Astrocyte of the cerebellum (primary cell): ENCODE measurements around the gene CDH24.
A peak's percentile ranks its signal among the peaks of the same experiment; 100 is the strongest.

ENCODE experiments used
- DNase-seq: peaks from one replicate; pipeline ENCODE4 v3.0.0-alpha.2; 2011; ENCODE audit warnings: low read depth
- H3K4me3 ChIP-seq: 2 replicates; pipeline ENCODE4 v1.5.1; 2011; ENCODE audit warnings: mild to moderate bottlenecking, low read depth, low read length, moderate library complexity
- CTCF ChIP-seq: IDR thresholded peaks from 2 replicates; pipeline ENCODE4 v1.5.1; 2012; ENCODE audit warnings: low read length, low read depth, moderate library complexity, mild to moderate bottlenecking; ENCODE audit errors: missing control alignments
- in situ Hi-C: cut with HindIII; loops from 2 replicates; pipeline ENCODE4 v1.10.0; 2017; ENCODE audit warnings: low sequenced_read_pairs

CDH24 gene

DNA sequence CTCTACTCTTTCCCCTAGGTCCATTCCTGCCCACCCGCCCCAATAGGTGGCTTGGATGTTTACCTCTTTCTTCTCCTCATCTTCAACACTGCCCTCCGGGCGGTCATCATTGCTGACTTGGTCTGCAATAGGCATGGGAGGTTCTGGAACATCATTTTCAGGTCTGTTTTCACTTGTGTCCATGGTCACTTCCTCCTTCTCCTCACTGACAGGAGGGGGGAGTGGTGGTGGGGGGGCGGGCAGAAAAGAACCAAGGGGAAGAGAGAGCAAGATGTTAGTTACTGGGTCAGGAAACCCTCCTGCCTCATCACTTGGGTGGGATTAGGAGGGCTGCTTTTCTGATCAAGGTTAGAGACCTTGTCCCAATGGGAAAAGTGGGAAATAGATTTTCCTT lies 12.1 kb upstream of the CDH24 start:
- DNase-seq: no peak
- peak overlapping the region; percentile 98 for H3K4me3 ChIP-seq
- no peak for TF ChIP-seq CTCF
- in situ Hi-C loops: no loop called here

DNA sequence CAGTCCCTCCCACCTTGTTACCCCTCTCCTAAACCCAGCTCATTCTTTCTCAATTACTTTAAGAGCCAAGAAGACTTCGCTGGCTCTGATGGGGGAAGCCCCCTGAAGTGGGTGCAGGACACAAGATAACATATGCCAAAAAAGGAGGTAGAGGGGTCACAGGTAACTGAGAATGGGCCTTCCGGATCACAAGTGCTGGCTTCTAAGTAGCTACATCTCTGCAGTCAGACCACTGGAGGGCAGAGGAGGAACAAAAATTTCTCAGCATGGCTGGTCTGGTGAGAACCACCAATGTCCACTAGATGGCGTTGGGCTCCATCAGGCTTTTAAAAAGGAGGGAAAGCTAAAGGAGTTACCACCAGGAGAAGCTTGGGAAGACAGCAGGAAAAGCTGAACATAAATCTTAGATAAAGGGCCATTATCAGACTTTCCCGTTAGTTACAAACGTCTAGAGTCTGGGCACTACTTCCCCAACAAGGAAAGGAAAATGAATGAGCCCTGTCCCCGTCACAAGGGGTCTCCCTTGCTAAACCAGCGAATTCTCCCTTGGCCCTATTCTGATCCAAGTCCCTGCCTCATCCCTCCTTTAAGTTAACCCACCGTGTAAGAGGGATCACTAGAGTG lies 11.6 kb upstream of the CDH24 start:
- H3K4me3 ChIP-seq: peak overlapping the region; percentile 20
- peak; percentile 90 for DNase-seq
- in situ Hi-C loops: no loop called here
- peak; percentile 100 for TF ChIP-seq CTCF

DNA sequence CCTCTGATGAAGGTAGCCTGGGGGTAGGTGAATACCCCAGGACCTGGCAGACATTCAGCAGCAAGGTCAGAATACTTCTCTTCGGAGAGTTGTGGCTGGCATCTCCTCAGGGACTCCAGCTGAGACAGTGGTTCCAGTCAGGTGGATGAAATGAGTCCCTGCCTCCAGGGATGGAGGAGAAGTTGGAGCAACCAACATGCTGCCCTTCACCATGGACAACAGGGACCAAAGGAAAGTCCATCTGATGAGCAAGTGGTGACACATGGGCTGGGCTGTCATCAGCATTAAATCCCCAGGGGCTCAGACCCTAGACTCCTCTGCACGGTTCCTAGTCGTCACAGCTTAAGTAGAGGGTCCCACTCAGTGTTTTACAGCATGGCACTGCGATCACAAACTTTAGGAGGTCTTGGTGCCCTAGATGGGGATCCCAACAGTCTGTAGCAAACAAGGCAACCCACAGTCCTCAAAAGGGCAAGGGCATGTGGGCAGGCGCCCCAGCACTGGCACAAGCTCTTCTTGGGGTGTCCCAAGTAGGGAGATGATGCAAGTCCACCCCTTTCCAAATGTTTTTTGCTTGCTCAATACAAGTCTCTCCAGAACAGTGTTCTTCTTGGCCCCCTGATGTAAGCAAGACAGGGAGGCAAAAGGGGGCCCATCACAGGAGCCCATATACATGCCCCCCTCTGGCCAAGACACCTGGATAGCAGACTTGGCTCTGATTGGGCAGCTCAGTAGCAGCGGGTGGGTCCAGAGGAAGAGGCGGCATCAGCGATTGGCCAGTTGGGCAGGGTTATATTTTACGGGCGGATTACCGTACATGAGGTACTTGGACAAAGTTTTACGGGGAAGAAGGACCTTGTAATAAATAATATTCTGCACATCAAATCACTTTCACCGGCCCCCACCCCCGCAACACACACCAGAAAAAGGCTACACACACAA lies 10.8 kb upstream of the CDH24 start:
- TF ChIP-seq CTCF: no peak
- in situ Hi-C loops: no loop called here
- H3K4me3 ChIP-seq: peak overlapping the region; percentile 20
- no peak for DNase-seq

DNA sequence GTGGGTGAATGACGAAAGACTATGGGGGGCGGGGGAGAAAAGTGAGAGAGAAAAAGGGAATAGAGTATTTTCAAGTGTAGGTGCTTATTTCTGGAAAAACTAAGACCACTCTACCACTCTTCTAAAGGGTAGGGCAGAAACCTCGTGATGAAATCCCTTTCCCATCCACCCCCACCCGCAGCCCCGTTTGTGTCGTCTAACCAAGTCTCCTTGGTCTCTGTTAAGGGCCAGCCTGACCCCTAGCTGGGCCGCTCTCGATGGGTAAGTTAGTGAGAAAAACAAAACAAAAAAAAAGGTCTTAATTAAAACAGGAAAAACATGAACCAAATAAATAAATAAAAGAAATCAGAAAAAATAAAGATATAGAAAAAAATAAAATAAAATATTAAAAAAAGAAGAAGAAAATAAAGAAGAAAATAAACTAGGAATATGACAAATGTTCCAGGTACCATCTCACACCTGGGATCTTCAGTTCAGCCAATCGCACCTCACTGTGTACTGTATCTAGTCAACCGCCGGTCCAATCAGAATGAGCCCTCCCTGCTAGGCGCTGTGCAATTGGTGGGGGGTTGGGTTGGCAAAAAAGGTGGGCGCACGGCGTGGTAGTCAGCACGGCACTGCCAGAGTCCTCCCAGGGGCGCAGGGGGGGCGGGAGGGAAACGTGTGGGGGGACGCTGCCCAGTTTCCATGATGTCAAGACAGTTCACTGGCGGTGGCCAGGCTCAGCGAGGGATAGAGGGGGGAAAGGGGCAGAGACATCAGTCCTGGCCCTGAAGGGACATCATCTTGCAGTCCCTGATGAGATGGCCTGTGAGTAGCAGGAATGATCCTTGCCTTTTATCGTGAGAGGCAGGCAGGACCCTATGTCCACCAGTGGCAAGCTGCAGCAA lies 9.8 kb upstream of the CDH24 start:
- no peak for DNase-seq
- TF ChIP-seq CTCF: no peak
- in situ Hi-C loops: no loop called here
- H3K4me3 ChIP-seq: no peak overlapping the region

GRCh38 chr14:23066368-23066767 lies 9.0 kb upstream of the CDH24 start:
- TF ChIP-seq CTCF: no peak
- no peak for DNase-seq
- in situ Hi-C loops: no loop called here
- H3K4me3 ChIP-seq: no peak overlapping the region

DNA sequence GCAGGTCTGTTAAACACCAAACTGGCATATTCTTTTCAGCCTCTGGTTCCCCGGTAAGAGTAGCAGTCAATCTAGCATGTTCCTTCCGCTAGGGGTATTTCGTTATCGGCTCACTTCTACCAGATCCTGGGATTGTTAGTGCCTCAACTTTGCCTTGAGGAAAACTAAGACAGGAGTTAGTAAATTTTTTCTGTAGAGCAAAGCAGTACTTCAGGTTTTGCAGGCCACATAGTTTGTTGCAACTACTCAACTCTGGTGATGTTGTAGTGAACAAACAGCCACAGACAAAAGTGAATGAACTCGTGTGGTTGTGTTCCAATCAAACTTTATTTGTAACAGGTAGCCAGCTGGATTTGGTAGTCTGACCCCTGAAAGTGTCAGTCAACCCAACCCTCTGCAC lies 6.3 kb upstream of the CDH24 start:
- no peak overlapping the region for H3K4me3 ChIP-seq
- TF ChIP-seq CTCF: no peak
- in situ Hi-C loops: no loop called here
- no peak for DNase-seq
